NCI-H82 treated with DMSO at 0.1 percent for 48 hours (cell line): ENCODE results near the gene RABGAP1L.
"Not testable (repeated sequence)": the region's sequence is repeated elsewhere in the genome, so short reads cannot be mapped to it uniquely, and the experiment has no call there.

Experiments used
- DNase-seq: peaks from one replicate; lab custom pipeline; 2025; ENCODE audit not compliant: unreplicated experiment; lab: John Stamatoyannopoulos, UW

Gene RABGAP1L

GRCh38 chr1:174652569-174653280, 493.4 kb downstream of the RABGAP1L start:
- DNase-seq, result no peak

- no peak for DNase-seq
Observed at GRCh38 chr1:174654560-174654959, 495.2 kb downstream of the RABGAP1L start.

GRCh38 chr1:174656409-174657059, 497.2 kb downstream of the RABGAP1L start:
- DNase-seq, result no peak

GRCh38 chr1:174657411-174657810, 498.1 kb downstream of the RABGAP1L start:
- no peak for DNase-seq

GRCh38 chr1:174657893-174658292, 498.6 kb downstream of the RABGAP1L start:
- no peak for DNase-seq

GRCh38 chr1:174659823-174660222, 500.5 kb downstream of the RABGAP1L start:
- no peak for DNase-seq

- no peak for DNase-seq
Observed at GRCh38 chr1:174660476-174660875, 501.2 kb downstream of the RABGAP1L start.

GRCh38 chr1:174663358-174663757, 504.0 kb downstream of the RABGAP1L start:
- no peak for DNase-seq

- DNase-seq, result no peak
Observed at GRCh38 chr1:174666248-174666647, 506.9 kb downstream of the RABGAP1L start.

- DNase-seq, result no peak
Observed at GRCh38 chr1:174671826-174672225, 512.5 kb downstream of the RABGAP1L start.

- no peak for DNase-seq
Observed at GRCh38 chr1:174676856-174677255, 517.5 kb downstream of the RABGAP1L start.

GRCh38 chr1:174678657-174679056, 519.3 kb downstream of the RABGAP1L start:
- DNase-seq, result no peak

- peak; percentile 16 for DNase-seq
Observed at GRCh38 chr1:174680101-174680500, 520.8 kb downstream of the RABGAP1L start.

GRCh38 chr1:174682419-174683008, 523.2 kb downstream of the RABGAP1L start:
- no peak for DNase-seq

GRCh38 chr1:174686213-174686612, 526.9 kb downstream of the RABGAP1L start:
- DNase-seq, result no peak

- no peak for DNase-seq
Observed at GRCh38 chr1:174689524-174689923, 530.2 kb downstream of the RABGAP1L start.

- DNase-seq, result no peak
Observed at GRCh38 chr1:174690266-174690665, 530.9 kb downstream of the RABGAP1L start.

- DNase-seq, result no peak
Observed at GRCh38 chr1:174692313-174692712, 533.0 kb downstream of the RABGAP1L start.

- no peak for DNase-seq
Observed at GRCh38 chr1:174693085-174693484, 533.8 kb downstream of the RABGAP1L start.

GRCh38 chr1:174693539-174693938, 534.2 kb downstream of the RABGAP1L start:
- DNase-seq, result not testable (repeated sequence)

- DNase-seq, result no peak
Observed at GRCh38 chr1:174696026-174696821, 536.9 kb downstream of the RABGAP1L start.
